Smooth muscle cell (in vitro differentiated cells): ENCODE results near the gene FOXO6. TPM values are rescaled to one million over a fixed set of nuclear protein-coding genes. Genes with fewer than 3 reads are reported as not detected.

ENCODE experiments used
- DNase-seq: peaks from one replicate; lab custom pipeline; 2025; ENCODE audit not compliant: unreplicated experiment; lab: John Stamatoyannopoulos, UW
- H2AFZ ChIP-seq: fragments of 200-600 bp; sonication (generic); 2 replicates; pipeline ENCODE4 v1.6.0; 2016; ENCODE audit warnings: antibody characterized with exemption, low read depth, mild to moderate bottlenecking
- H3F3A ChIP-seq: fragments of 200-600 bp; sonication (generic); 2 replicates; pipeline ENCODE4 v1.6.0; 2017; ENCODE audit warnings: antibody characterized with exemption, low read depth
- H3K27ac ChIP-seq: fragments of 200-600 bp; sonication (generic); 2 replicates; pipeline ENCODE4 v1.5.1; 2016; ENCODE audit warnings: low read depth, mild to moderate bottlenecking
- H3K27me3 ChIP-seq: fragments of 200-600 bp; sonication (generic); 2 replicates; pipeline ENCODE4 v1.6.1; 2016; ENCODE audit warnings: low read depth, mild to moderate bottlenecking
- H3K36me3 ChIP-seq: fragments of 200-600 bp; sonication (generic); 2 replicates; pipeline ENCODE4 v1.5.1; 2016; ENCODE audit warnings: low read depth
- H3K4me1 ChIP-seq: fragments of 200-600 bp; sonication (generic); 2 replicates; pipeline ENCODE4 v1.5.1; 2016; ENCODE audit warnings: low read depth
- H3K4me2 ChIP-seq: fragments of 200-600 bp; sonication (generic); 2 replicates; pipeline ENCODE4 v1.6.0; 2016; ENCODE audit warnings: mild to moderate bottlenecking
- H3K4me3 ChIP-seq: fragments of 200-600 bp; sonication (generic); 2 replicates; pipeline ENCODE4 v1.5.1; 2016; ENCODE audit warnings: mild to moderate bottlenecking
- H3K79me2 ChIP-seq: fragments of 200-600 bp; sonication (generic); 2 replicates; pipeline ENCODE4 v1.6.0; 2016; ENCODE audit warnings: low read depth, mild to moderate bottlenecking
- H3K9ac ChIP-seq: fragments of 200-600 bp; sonication (generic); 2 replicates; pipeline ENCODE4 v1.6.0; 2016; ENCODE audit warnings: low read depth
- H3K9me3 ChIP-seq: fragments of 200-600 bp; sonication (generic); replicated peaks from 2 replicates; pipeline ENCODE4 v1.5.1; 2016; ENCODE audit warnings: low read depth
- H4K20me1 ChIP-seq: fragments of 200-600 bp; sonication (generic); 2 replicates; pipeline ENCODE4 v1.6.0; 2016; ENCODE audit warnings: low read depth
- WGBS: methylation state at CpG from one replicate; pipeline ENCODE4 v1.1.7; 2016; ENCODE audit warnings: low lambda C conversion rate; 5-methylcytosine and 5-hydroxymethylcytosine counted together
- polyA plus RNA-seq: library from polyadenylated mRNA; unstranded; fragments of >200 nt; fragmentation: Nextera tagmentation; extraction: Ambion mirVana; gene quantifications from 2 replicates; pipeline ENCODE4 v1.2.1, GENCODE V29; 2016
- total RNA-seq: library from RNA; depleted of rRNA; stranded (reverse); fragments of >200 nt; gene quantifications from 2 replicates; pipeline ENCODE4 v1.2.3, GENCODE V29; 2014
- TF ChIP-seq, protein P1 (sequence below): fragments of 200-600 bp; sonication (generic); IDR thresholded peaks from 2 replicates; pipeline ENCODE4 v1.5.1; 2017; ENCODE audit warnings: borderline replicate concordance, mild to moderate bottlenecking, antibody characterized with exemption; ENCODE audit not compliant: insufficient read depth, poor library complexity, severe bottlenecking

FOXO6 gene
- total and polyA plus RNA-seq, 2 experiments from 2014 or later: 0.85 to 1.7 TPM

DNA sequence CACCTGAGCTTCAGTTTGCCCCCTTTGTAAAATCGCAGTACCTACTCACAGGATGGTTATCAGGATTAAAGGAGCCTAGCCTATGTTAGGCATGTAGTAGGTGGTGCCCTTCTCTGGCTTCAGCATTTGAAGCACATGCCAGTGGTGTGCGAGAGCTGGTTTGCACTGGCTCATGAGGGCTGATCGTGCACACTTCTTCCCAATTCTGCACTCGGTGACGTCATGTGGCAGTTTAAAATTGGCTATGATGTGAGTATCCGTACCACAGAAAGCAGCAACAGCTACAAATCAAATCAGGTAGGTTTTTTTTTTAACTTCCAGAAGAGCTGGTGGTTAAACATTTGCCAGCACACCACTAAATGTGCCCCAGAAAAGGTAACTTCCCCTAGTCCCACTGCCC, 13.5 kb downstream of the FOXO6 start:
- H3K79me2 ChIP-seq: no peaks in the 10 kb centered on the region
- no peak overlapping the region for H3K27ac ChIP-seq
- H3F3A ChIP-seq: no peaks in the 10 kb centered on the region
- H3K27me3 ChIP-seq: no peaks in the 10 kb centered on the region
- no peaks in the 10 kb centered on the region for H4K20me1 ChIP-seq
- no peak for DNase-seq
- 86% methylated on average over 6 of the region's 6 CpGs for WGBS
- no peak overlapping the region for H3K4me2 ChIP-seq
- H3K36me3 ChIP-seq: no peaks in the 10 kb centered on the region
- no peak overlapping the region for H3K9ac ChIP-seq
- no peak overlapping the region for H3K4me3 ChIP-seq
- TF ChIP-seq, protein P1, sequence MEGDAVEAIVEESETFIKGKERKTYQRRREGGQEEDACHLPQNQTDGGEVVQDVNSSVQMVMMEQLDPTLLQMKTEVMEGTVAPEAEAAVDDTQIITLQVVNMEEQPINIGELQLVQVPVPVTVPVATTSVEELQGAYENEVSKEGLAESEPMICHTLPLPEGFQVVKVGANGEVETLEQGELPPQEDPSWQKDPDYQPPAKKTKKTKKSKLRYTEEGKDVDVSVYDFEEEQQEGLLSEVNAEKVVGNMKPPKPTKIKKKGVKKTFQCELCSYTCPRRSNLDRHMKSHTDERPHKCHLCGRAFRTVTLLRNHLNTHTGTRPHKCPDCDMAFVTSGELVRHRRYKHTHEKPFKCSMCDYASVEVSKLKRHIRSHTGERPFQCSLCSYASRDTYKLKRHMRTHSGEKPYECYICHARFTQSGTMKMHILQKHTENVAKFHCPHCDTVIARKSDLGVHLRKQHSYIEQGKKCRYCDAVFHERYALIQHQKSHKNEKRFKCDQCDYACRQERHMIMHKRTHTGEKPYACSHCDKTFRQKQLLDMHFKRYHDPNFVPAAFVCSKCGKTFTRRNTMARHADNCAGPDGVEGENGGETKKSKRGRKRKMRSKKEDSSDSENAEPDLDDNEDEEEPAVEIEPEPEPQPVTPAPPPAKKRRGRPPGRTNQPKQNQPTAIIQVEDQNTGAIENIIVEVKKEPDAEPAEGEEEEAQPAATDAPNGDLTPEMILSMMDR: no peak
- no peak overlapping the region for H2AFZ ChIP-seq
- H3K4me1 ChIP-seq: peaks cover 10% of the 10 kb centered on the region
- H3K9me3 ChIP-seq: no peaks in the 10 kb centered on the region

DNA sequence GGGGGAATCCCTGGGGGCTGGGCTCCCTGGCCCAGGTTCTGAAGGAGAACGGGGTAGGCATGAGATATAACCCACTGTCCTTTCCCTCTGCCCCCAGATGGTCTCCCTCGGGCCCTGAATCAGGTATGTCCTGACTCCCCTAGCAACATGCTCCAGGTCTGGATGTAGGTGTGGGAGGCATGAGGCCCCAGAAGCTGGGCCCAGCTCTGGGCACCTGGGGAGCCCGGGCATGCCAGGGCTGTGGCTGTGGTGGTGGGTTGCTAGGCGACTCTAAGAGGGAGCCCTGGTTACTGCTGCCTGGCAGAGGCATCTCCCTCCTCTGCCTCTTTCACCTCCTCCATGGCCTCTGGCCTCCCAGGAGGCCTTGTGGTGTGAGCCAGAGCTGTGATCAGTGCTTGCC, 16.2 kb downstream of the FOXO6 start:
- H3K79me2 ChIP-seq: no peaks in the 10 kb centered on the region
- WGBS: 90% methylated on average over 4 of the region's 4 CpGs
- H3K4me1 ChIP-seq: peaks cover 11% of the 10 kb centered on the region
- H4K20me1 ChIP-seq: no peaks in the 10 kb centered on the region
- H3K36me3 ChIP-seq: no peaks in the 10 kb centered on the region
- DNase-seq: no peak
- no peaks in the 10 kb centered on the region for H3K9me3 ChIP-seq
- H3K9ac ChIP-seq: no peak overlapping the region
- H3K27me3 ChIP-seq: no peaks in the 10 kb centered on the region
- TF ChIP-seq, protein P1: no peak
- no peak overlapping the region for H3K27ac ChIP-seq
- no peak overlapping the region for H3K4me2 ChIP-seq
- no peak overlapping the region for H2AFZ ChIP-seq
- no peak overlapping the region for H3K4me3 ChIP-seq
- no peaks in the 10 kb centered on the region for H3F3A ChIP-seq

DNA sequence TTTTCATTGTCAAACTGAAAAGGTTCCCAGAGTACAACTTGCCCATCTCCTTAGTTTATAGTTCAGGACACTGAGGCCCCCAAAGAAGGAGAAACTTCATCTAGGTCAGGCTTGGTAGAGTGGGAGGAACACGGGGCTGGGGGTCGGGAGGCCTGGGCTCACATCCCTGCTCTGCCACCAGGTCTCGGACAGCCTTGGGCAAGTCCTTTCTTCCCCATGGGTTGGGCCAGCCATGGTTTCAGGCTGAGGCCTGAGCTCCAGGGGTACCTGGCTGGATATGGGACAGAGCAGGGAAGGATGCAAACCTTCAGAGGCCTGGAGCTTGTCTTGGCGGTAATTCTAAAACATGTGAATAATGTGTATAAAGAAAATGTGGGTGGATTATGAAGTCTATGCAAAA, 17.0 kb downstream of the FOXO6 start:
- H3F3A ChIP-seq: no peaks in the 10 kb centered on the region

More for the DNA sequence above, 17.0 kb downstream of the FOXO6 start:
- Histone ChIP-seq H3K27ac (no peak overlapping the region), H3K4me3 (no peak overlapping the region), H3K4me1 (peaks cover 13% of the 10 kb centered on the region), H3K79me2 (no peaks in the 10 kb centered on the region), H3K36me3 (no peaks in the 10 kb centered on the region), H3K9me3 (no peaks in the 10 kb centered on the region), H2AFZ (no peak overlapping the region), H4K20me1 (no peaks in the 10 kb centered on the region), H3K4me2 (no peak overlapping the region), H3K27me3 (peaks cover 7% of the 10 kb centered on the region), H3K9ac (no peak overlapping the region)
- no peak for DNase-seq
- TF ChIP-seq, protein P1: no peak
- WGBS: 95% methylated on average over 4 of the region's 4 CpGs
